Endodermal cell (in vitro differentiated cells): Measurements from ENCODE around the gene DLX5. TPM values are rescaled to one million over a fixed set of nuclear protein-coding genes. Genes with fewer than 3 reads are reported as not detected.

Experiments
- DNase-seq: peaks from one replicate; pipeline ENCODE4 v3.0.0-alpha.2; 2017
- H3K27ac ChIP-seq: 2 replicates; pipeline ENCODE4 v1.5.1; 2013; ENCODE audit warnings: mild to moderate bottlenecking, low read depth, low read length, moderate library complexity
- H3K27me3 ChIP-seq: 2 replicates; pipeline ENCODE4 v1.6.1; 2013; ENCODE audit warnings: mild to moderate bottlenecking, low read length, moderate library complexity; ENCODE audit not compliant: insufficient read depth, control insufficient read depth, poor library complexity, severe bottlenecking
- H3K36me3 ChIP-seq: 2 replicates; pipeline ENCODE4 v1.7.0; 2013; ENCODE audit warnings: mild to moderate bottlenecking, low read length, moderate library complexity; ENCODE audit not compliant: control insufficient read depth, insufficient read depth
- H3K4me1 ChIP-seq: one replicate; pipeline ENCODE4 v1.7.0; 2013; ENCODE audit warnings: low read length; ENCODE audit not compliant: control insufficient read depth, insufficient read depth
- H3K4me3 ChIP-seq: 2 replicates; pipeline ENCODE4 v1.5.1; 2013; ENCODE audit warnings: mild to moderate bottlenecking, low read length, moderate library complexity
- H3K9ac ChIP-seq: 2 replicates; pipeline ENCODE4 v1.6.1; 2013; ENCODE audit warnings: mild to moderate bottlenecking, low read length, moderate library complexity; ENCODE audit not compliant: poor library complexity, severe bottlenecking; ENCODE audit errors: extremely low read depth
- H3K9me3 ChIP-seq: 2 replicates; pipeline ENCODE4 v1.6.1; 2013; ENCODE audit warnings: mild to moderate bottlenecking, low read length, moderate library complexity; ENCODE audit not compliant: control insufficient read depth
- H3K27ac Mint-ChIP-seq: 2 replicates; pipeline ENCODE4 v1.8.0; 2020; ENCODE audit warnings: mixed read lengths
- H3K27me3 Mint-ChIP-seq: 2 replicates; pipeline ENCODE4 v1.8.0; 2021; ENCODE audit warnings: mild to moderate bottlenecking, mixed read lengths; ENCODE audit not compliant: insufficient read depth
- H3K36me3 Mint-ChIP-seq: 2 replicates; pipeline ENCODE4 v1.8.0; 2020; ENCODE audit warnings: low read depth, mixed read lengths
- H3K4me1 Mint-ChIP-seq: 2 replicates; pipeline ENCODE4 v1.8.0; 2020; ENCODE audit warnings: mixed read lengths
- H3K4me3 Mint-ChIP-seq: 2 replicates; pipeline ENCODE4 v1.8.0; 2020; ENCODE audit warnings: mild to moderate bottlenecking, moderate library complexity, mixed read lengths
- H3K9me3 Mint-ChIP-seq: 2 replicates; pipeline ENCODE4 v1.8.0; 2020; ENCODE audit warnings: mild to moderate bottlenecking, mixed read lengths
- WGBS, 2 experiments: methylation state at CpG; one replicate each; pipeline versions ENCODE4 v1.1.5 to v1.1.7; 2013; ENCODE audit warnings: missing lambda C conversion rate in 2 of 2, mixed read lengths in 1 of 2; ENCODE audit not compliant: insufficient coverage in 1 of 2, insufficient read length in 1 of 2; 5-methylcytosine and 5-hydroxymethylcytosine counted together
- total RNA-seq, 2 donors: library from RNA; stranded (reverse); fragmentation: NEBNext Ultra II Directional in 1 of 2; extraction: Animal tissue kit (Norgen Biotek cat#: 25700) in 1 of 2; gene quantifications; 2 replicates in 1 of 2; 3 replicates in 1 of 2; pipeline ENCODE4 v1.2.1, GENCODE V29; 2021
- TF ChIP-seq, protein P1 (sequence below): fragments of 200-600 bp; sonication (generic); conservative IDR thresholded peaks from 2 replicates; pipeline ENCODE4 v1.5.0; 2021; ENCODE audit warnings: antibody characterized with exemption, mild to moderate bottlenecking

The DLX5 gene
- total RNA-seq, 2 donors from 2014 or later, result not detected

- peaks cover 97% of the 10 kb centered on the region for H3K27me3 Mint-ChIP-seq
- Histone ChIP-seq H3K9ac (no peak overlapping the region), H3K4me3 (no peak overlapping the region), H3K4me1 (no peaks in the 10 kb centered on the region), H3K9me3 (no peaks in the 10 kb centered on the region), H3K27me3 (peaks cover 92% of the 10 kb centered on the region), H3K36me3 (no peaks in the 10 kb centered on the region), H3K27ac (no peak overlapping the region)
- DNase-seq, result peak; percentile 86
- peaks cover 28% of the 10 kb centered on the region for H3K4me1 Mint-ChIP-seq
- H3K36me3 Mint-ChIP-seq, result no peaks in the 10 kb centered on the region
- no peak overlapping the region for H3K4me3 Mint-ChIP-seq
- TF ChIP-seq, protein P1, sequence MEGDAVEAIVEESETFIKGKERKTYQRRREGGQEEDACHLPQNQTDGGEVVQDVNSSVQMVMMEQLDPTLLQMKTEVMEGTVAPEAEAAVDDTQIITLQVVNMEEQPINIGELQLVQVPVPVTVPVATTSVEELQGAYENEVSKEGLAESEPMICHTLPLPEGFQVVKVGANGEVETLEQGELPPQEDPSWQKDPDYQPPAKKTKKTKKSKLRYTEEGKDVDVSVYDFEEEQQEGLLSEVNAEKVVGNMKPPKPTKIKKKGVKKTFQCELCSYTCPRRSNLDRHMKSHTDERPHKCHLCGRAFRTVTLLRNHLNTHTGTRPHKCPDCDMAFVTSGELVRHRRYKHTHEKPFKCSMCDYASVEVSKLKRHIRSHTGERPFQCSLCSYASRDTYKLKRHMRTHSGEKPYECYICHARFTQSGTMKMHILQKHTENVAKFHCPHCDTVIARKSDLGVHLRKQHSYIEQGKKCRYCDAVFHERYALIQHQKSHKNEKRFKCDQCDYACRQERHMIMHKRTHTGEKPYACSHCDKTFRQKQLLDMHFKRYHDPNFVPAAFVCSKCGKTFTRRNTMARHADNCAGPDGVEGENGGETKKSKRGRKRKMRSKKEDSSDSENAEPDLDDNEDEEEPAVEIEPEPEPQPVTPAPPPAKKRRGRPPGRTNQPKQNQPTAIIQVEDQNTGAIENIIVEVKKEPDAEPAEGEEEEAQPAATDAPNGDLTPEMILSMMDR, result no peak
- no peak overlapping the region for H3K27ac Mint-ChIP-seq
- 13 to 17% methylated on average over 21 to 39 of the region's 39 CpGs for WGBS, 2 experiments
- no peaks in the 10 kb centered on the region for H3K9me3 Mint-ChIP-seq
Observed at GRCh38 chr7:97001656-97002554, 22.7 kb downstream of the DLX5 start.

GRCh38 chr7:97001221-97001620 lies 23.4 kb downstream of the DLX5 start:
- no peak overlapping the region for H3K27ac Mint-ChIP-seq
- Histone ChIP-seq H3K27me3 (peaks cover 93% of the 10 kb centered on the region), H3K9me3 (no peaks in the 10 kb centered on the region), H3K4me3 (no peak overlapping the region), H3K36me3 (no peaks in the 10 kb centered on the region), H3K4me1 (no peaks in the 10 kb centered on the region), H3K27ac (no peak overlapping the region), H3K9ac (no peak overlapping the region)
- H3K4me3 Mint-ChIP-seq, result no peak overlapping the region
- peaks cover 99% of the 10 kb centered on the region for H3K27me3 Mint-ChIP-seq
- 14% methylated on average over 1 of the region's 3 CpGs; no CpG with 5 or more reads in 1 of the 2 experiments for WGBS, 2 experiments
- H3K4me1 Mint-ChIP-seq, result peaks cover 26% of the 10 kb centered on the region
- no peaks in the 10 kb centered on the region for H3K9me3 Mint-ChIP-seq
- TF ChIP-seq, protein P1, result no peak
- no peaks in the 10 kb centered on the region for H3K36me3 Mint-ChIP-seq
- no peak for DNase-seq

DNA sequence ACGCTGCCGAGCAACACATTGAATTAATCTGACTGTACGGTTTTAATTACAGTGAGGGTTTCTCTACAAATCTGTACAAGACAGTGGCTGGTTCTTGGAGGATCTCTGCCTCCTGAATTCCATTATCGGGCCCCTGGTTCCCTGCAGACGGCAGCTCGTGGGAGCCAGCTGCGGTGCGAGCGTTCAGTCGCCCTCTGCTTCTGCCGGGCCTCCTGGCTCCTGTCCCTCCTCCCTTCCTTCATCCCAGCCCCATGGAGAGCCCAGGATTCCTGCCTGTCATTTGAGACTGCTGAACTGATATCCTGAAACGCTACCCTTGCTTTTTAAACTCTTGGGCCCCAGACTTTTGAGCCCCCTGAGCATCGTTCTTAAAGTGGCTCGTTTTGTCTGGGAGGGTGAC lies 25.9 kb downstream of the DLX5 start:
- peaks cover 26% of the 10 kb centered on the region for H3K4me1 Mint-ChIP-seq
- Histone ChIP-seq H3K4me1 (no peaks in the 10 kb centered on the region), H3K9ac (no peak overlapping the region), H3K27ac (no peak overlapping the region), H3K9me3 (peaks cover 3% of the 10 kb centered on the region), H3K4me3 (no peak overlapping the region), H3K27me3 (peaks cover 100% of the 10 kb centered on the region), H3K36me3 (no peaks in the 10 kb centered on the region)
- TF ChIP-seq, protein P1, result no peak
- peaks cover 100% of the 10 kb centered on the region for H3K27me3 Mint-ChIP-seq
- H3K27ac Mint-ChIP-seq, result no peak overlapping the region
- no peaks in the 10 kb centered on the region for H3K9me3 Mint-ChIP-seq
- H3K36me3 Mint-ChIP-seq, result no peaks in the 10 kb centered on the region
- H3K4me3 Mint-ChIP-seq, result no peak overlapping the region
- peak; percentile 71 for DNase-seq
- 2 to 4% methylated on average over 11 to 14 of the region's 14 CpGs for WGBS, 2 experiments
